Measurements from ENCODE around the gene THY1.

The THY1 gene

DNA sequence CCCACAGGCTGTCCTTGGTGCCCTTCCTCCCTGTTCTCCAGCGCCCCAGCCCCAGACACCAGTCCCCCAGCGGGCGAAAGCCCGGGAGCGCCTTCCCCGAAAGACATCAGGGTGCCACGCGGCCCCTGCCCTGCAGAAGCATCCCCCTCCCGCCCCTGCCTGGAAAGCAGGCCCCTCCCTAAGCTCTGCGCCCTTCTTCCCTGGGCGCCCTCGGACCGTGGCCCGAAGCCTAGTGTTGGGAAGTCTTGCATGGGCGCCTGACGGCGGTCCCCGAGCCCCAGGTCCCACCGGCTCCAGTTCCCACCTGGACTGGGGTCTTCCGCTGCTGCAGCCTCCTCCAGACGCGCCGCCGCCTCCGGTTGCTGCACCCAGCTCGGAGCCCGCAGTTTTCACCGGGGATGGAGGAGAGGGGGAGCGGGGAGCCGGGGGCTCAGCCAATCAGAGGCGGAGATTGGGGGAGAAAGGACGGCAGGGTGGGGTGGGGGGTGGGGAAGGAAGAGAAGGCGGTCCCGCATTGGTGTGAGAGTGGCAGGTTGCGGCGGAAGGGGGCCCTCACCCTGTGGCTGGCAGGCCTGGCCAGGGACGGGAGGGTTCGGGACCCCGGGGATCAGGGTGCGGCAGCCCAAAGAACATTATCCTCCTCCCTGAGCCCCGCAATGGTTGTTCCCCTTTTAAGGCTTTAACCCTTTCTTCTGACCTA is at the start of gene THY1:
THY1 (minus strand) TSS at position 364 of the 700 bp plus-strand sequence. CDS start 2,267 bp downstream, outside the sequence.
- H3K27ac ChIP-seq = no peak within 1 kb of the TSS
- no peaks in the 10 kb centered on the region for H3K9me3 ChIP-seq
- no peaks in the 10 kb centered on the region for H3K4me1 ChIP-seq (ENCODE audit: control insufficient read depth in 1 of 2, insufficient read depth in 1 of 2, low read depth in 1 of 2, low read length in 1 of 2)
- no peaks in the 10 kb centered on the region for H3K36me3 ChIP-seq
- peaks cover 63% of the 10 kb centered on the region for H3K27me3 ChIP-seq
- TF ChIP-seq, protein P1, sequence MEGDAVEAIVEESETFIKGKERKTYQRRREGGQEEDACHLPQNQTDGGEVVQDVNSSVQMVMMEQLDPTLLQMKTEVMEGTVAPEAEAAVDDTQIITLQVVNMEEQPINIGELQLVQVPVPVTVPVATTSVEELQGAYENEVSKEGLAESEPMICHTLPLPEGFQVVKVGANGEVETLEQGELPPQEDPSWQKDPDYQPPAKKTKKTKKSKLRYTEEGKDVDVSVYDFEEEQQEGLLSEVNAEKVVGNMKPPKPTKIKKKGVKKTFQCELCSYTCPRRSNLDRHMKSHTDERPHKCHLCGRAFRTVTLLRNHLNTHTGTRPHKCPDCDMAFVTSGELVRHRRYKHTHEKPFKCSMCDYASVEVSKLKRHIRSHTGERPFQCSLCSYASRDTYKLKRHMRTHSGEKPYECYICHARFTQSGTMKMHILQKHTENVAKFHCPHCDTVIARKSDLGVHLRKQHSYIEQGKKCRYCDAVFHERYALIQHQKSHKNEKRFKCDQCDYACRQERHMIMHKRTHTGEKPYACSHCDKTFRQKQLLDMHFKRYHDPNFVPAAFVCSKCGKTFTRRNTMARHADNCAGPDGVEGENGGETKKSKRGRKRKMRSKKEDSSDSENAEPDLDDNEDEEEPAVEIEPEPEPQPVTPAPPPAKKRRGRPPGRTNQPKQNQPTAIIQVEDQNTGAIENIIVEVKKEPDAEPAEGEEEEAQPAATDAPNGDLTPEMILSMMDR (IDR thresholded peaks at IDR 0.05) = no peak
- no peak within 1 kb of the TSS for H3K4me3 ChIP-seq (ENCODE audit: low read depth in 1 of 2, low read length in 1 of 2)

DNA sequence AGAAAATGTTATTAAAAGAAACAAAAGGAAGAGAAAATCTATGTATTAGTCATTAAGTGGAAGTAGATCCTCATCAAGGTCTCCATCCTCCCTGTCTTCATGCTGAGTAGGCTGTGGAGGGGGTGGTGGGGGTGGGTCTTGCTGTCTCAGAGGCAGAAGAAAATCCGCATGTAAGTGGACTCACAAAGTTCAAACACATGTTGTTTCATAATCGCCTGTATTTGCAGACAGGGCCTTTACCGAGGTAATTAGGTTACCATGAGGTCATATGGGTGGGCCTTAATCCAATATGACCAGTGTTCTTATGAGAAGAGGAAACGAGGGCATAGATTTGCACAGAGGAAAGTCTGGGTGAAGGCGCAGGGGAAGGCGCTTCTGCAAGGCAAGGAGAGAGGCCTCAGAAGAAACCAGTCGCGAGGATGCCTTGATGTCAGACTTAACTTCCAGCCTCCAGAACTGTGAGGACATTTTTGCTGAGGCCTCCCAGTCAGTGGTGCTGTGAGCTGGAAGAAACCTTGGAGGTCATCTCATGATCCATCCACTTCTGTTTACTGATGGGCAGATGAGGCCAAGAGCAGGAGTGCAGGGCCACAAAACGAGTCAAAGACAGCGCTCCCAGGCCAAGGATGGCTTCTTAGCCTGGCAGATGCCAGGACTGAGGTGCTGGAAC is 49.3 kb upstream of the THY1 start:
- TF ChIP-seq, protein P1 (IDR thresholded peaks at IDR 0.05) = no peak
- Histone ChIP-seq H3K4me1 (ENCODE audit: control insufficient read depth in 1 of 2, insufficient read depth in 1 of 2, low read depth in 1 of 2, low read length in 1 of 2) (no peaks in the 10 kb centered on the region), H3K27me3 (peaks cover 27% of the 10 kb centered on the region), H3K36me3 (no peaks in the 10 kb centered on the region), H3K4me3 (ENCODE audit: low read depth in 1 of 2, low read length in 1 of 2) (no peak overlapping the region), H3K27ac (no peak overlapping the region), H3K9me3 (no peaks in the 10 kb centered on the region)

DNA sequence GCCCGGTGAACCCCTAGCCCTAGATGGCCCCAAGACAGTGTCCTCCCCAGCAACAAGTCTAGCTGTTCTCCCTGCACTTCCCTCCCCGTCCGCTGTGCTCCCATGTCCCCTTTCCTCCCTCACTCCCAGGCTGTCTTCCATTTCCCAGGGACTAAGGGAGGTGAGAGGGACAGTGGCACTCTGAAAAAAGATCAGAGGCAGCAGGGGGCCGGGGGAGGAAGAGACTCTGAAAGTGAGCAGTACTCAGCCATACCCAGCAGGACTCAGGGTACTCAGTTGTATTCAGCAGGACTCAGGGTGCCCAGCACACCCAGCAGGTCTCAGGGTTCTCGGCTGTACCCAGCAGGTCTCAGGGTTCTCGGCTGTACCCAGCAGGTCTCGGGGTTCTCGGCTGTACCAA is 48.4 kb upstream of the THY1 start:
- peaks cover 27% of the 10 kb centered on the region for H3K27me3 ChIP-seq
- H3K4me1 ChIP-seq (ENCODE audit: control insufficient read depth in 1 of 2, insufficient read depth in 1 of 2, low read depth in 1 of 2, low read length in 1 of 2) = no peaks in the 10 kb centered on the region
- TF ChIP-seq, protein P1 (IDR thresholded peaks at IDR 0.05) = no peak
- no peaks in the 10 kb centered on the region for H3K9me3 ChIP-seq
- H3K4me3 ChIP-seq (ENCODE audit: low read depth in 1 of 2, low read length in 1 of 2) = no peak overlapping the region
- no peaks in the 10 kb centered on the region for H3K36me3 ChIP-seq
- no peak overlapping the region for H3K27ac ChIP-seq

DNA sequence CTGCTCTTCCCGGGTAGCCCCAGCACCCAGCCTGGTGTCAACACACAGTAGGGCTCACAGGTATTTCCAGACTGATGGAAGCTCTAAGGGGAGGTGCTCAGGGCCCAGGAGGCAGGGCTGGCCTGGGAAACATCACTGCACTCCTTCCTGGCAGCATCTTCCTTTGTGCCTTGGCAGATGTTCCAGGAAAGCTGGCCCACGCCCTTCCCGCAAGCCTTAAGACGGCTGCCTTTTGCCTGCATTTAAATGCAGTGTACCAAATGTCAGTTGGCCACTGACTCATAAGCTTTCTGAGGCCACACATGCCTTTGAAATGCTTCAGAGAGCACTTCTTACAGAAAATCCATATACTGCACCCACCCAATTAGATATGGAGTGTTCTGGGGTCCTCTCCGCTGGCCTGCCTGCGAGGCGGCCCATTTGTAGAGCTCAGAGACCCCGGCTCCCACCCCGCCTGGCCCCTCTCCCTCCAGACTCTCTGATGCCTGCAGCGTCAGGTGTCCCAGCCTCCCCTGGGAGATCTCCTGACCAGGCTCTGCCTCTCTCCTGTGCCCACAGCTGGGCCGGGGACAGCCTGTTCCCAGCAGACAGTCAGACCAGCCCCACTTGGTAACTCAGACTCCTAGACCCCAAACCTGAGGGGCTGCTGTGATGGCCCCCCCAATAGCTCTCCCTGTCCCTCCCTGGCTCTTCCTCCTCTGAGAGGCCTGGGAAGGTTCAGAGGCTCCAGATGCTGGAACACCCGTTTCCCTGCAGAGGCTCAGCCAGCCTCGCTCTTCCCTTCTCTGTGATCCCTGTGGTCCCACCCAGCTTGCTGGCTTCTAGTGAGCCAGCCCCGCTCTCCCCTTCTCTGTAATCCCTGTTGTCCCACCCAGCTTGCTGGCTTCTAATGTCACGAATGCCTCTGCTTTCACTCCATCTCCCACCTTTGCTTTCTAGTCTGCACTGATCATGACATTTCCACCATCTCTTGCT is 47.6 kb upstream of the THY1 start:
- H3K4me3 ChIP-seq (ENCODE audit: low read depth in 1 of 2, low read length in 1 of 2) = no peak overlapping the region
- TF ChIP-seq, protein P1 (IDR thresholded peaks at IDR 0.05) = no peak
- no peaks in the 10 kb centered on the region for H3K4me1 ChIP-seq (ENCODE audit: control insufficient read depth in 1 of 2, insufficient read depth in 1 of 2, low read depth in 1 of 2, low read length in 1 of 2)
- H3K27me3 ChIP-seq = peaks cover 24% of the 10 kb centered on the region
- H3K9me3 ChIP-seq = no peaks in the 10 kb centered on the region
- H3K36me3 ChIP-seq = no peaks in the 10 kb centered on the region
- H3K27ac ChIP-seq = no peak overlapping the region

DNA sequence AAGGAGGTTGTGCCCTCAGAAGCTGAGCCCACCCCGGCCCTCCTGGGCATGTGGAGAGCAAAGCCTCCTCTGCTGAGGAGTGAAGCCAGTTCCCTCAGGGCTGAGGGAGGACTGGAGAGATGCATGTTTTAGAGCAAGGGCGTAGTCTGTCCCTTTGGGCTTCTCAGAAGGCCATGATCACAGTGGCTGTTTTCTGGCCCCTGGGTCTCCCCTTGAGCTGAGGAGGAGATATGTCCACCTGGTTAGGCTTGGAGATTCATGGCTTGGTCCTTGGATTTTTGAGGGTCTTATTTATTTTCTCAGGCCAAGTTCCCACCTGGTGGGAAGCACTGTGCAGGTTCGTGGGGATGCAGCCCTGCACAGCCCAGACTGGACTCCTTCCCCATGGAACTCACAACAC is 46.5 kb upstream of the THY1 start:
- H3K4me3 ChIP-seq (ENCODE audit: low read depth in 1 of 2, low read length in 1 of 2) = no peak overlapping the region
- no peaks in the 10 kb centered on the region for H3K4me1 ChIP-seq (ENCODE audit: control insufficient read depth in 1 of 2, insufficient read depth in 1 of 2, low read depth in 1 of 2, low read length in 1 of 2)
- TF ChIP-seq, protein P1 (IDR thresholded peaks at IDR 0.05) = no peak

More for the DNA sequence above, 46.5 kb upstream of the THY1 start:
- Histone ChIP-seq H3K36me3 (no peaks in the 10 kb centered on the region), H3K27me3 (peaks cover 25% of the 10 kb centered on the region), H3K9me3 (no peaks in the 10 kb centered on the region), H3K27ac (no peak overlapping the region)

Measured in neutrophil (primary cell).